Fibroblast of the aortic adventitia (primary cell): ENCODE data around the gene TWF1. TPM values are rescaled to one million over a fixed set of nuclear protein-coding genes. Genes with fewer than 3 reads are reported as not detected.

Experiments used
- DNase-seq: peaks from one replicate; pipeline ENCODE4 v3.0.0-alpha.2; 2010; ENCODE audit warnings: low read depth
- H3K4me3 ChIP-seq: 2 replicates; pipeline ENCODE4 v1.5.1; 2011; ENCODE audit warnings: low read depth, mild to moderate bottlenecking, control low read depth, low read length, moderate library complexity
- total RNA-seq: library from RNA; depleted of rRNA; stranded (reverse); fragments of >200 nt; gene quantifications from 2 replicates; pipeline ENCODE4 v1.2.3, GENCODE V29; 2012; ENCODE audit warnings: low replicate concordance
- TF ChIP-seq, protein P1 (sequence below): IDR thresholded peaks from 2 replicates; pipeline ENCODE4 v1.5.1; 2011; ENCODE audit warnings: mild to moderate bottlenecking, low read length, control low read depth, inconsistent platforms; ENCODE audit not compliant: insufficient read depth

Gene TWF1
- total RNA-seq, 1 donor = 179 TPM

DNA sequence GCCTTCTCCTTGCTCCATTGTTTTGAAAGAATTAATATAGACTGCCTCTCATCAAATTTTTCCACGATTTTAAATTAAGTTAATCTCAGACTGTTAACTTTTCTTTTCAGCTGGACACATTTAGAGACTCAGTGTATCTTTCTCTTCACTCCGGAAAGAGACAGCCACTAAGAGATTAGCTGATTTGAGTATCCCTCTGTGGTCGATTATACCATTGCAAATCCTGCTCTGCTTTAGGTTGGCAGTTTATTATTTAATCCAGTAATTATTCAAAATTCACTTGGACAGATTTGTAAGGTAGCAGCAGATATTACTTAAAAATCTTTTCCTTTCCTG lies 588 bp upstream of the TWF1 start:
- TF ChIP-seq, protein P1, sequence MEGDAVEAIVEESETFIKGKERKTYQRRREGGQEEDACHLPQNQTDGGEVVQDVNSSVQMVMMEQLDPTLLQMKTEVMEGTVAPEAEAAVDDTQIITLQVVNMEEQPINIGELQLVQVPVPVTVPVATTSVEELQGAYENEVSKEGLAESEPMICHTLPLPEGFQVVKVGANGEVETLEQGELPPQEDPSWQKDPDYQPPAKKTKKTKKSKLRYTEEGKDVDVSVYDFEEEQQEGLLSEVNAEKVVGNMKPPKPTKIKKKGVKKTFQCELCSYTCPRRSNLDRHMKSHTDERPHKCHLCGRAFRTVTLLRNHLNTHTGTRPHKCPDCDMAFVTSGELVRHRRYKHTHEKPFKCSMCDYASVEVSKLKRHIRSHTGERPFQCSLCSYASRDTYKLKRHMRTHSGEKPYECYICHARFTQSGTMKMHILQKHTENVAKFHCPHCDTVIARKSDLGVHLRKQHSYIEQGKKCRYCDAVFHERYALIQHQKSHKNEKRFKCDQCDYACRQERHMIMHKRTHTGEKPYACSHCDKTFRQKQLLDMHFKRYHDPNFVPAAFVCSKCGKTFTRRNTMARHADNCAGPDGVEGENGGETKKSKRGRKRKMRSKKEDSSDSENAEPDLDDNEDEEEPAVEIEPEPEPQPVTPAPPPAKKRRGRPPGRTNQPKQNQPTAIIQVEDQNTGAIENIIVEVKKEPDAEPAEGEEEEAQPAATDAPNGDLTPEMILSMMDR = no peak
- peak overlapping the region; percentile 85 for H3K4me3 ChIP-seq
- DNase-seq = no peak

DNA sequence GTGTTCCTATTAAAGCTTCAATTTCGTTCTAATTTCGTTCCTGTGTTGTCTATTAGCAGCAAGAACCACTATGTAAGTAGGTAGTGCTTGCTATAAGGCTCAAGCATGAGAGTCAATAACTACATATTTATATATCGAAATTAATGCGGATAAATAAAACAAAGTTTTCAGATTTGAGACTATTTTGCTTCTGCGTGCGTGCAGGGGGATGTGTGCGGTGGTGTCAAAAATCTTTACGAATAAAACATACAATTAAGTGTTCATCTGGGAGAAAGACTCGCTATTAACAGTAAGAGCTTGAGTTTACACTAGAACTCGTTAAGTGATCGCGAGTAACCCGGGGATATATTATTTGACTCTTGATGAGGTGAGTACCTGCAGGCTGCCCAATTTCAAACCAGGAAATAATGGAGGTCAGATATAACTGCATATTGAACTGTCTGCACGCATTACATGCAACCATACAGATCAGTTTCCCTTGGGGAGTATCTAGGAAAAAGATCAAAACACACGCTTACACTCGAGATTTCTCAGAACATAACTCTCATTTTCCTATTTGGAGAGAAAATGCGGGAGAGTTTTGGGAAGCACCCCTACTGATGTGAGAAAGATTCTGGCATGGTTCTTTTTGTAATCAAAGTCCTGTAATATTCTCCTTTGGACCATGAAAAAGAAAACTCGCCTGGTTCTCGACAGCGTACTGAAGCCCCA lies 813 bp downstream of the TWF1 start:
- peak; percentile 13 for DNase-seq
- TF ChIP-seq, protein P1 = no peak
- peak overlapping the region; percentile 85 for H3K4me3 ChIP-seq

DNA sequence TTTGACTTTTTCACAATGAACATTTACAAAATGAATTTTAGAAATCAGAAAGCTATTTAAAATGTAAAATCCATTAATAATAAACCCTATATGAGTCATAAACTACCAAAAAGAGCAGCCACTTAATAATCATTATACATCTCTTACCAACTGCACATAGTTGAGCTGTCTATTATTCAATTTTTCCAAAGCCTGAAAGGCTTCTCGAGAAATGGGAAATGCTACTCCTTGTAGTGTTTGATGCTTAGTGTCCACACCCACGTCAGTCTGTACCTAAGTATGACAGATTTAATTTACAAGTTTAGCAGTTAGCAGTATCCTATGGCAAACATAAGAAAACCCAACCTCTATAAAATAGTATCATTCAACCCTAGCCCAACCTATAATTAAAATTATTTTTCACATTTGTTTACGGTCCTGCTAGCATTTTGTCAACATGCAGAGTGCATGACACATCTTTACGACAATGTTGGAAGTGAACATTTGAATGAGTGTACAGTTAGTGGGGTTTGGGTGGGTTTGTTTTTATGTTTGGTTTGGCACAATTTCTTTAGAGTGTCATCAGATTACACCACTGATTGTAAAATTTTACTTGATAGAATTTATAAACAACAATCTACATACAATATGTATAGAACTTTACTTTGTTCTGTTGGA lies 8.4 kb downstream of the TWF1 start:
- no peak for DNase-seq
- H3K4me3 ChIP-seq = no peak overlapping the region
- TF ChIP-seq, protein P1 = no peak

DNA sequence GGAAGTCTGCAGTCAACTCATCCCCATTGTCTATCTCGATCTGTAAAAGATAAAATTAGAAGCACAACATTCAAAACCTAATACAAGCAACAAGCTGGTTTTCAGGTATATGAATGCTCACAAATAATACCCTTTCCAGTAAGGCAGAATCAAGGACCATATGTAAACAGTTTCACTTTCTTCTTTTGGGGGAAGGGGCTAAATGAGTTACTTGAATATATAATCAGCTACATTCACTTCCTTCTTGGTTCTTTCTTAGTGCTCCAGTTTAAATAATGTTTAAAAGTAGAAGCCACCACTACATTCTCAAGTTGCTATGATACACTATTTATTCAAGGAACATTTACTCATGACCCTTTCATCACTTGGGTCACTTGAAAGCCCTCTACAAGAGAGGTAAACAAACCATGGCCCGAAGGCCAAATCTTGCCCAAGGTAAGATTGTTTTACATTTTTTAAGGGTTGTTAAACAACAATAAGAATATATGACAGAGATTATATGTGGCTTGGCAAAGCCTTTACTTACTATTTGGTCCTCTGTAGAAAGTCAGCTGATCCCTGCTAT lies 10.3 kb downstream of the TWF1 start:
- TF ChIP-seq, protein P1 = no peak
- DNase-seq = no peak
- no peak overlapping the region for H3K4me3 ChIP-seq

DNA sequence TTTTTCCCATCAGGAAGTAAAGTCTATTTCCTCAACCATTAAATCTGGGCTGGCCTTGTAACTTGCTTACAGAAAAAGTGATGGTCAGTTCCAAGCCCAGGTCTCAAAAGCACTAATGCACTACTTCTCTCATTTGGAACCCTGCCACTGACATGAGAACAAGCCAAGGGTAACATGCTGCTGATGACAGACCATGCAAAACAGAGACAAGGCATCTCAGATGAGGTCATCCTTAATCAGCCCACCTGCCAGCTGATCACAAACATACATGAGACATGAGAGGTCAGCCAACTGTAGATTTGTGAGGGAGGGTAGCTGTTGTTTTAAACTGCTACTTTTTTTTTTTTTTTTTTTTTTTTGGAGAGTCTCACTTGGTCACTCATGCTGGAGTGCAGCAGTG lies 16.2 kb downstream of the TWF1 start:
- DNase-seq = peak; percentile 81
- no peak overlapping the region for H3K4me3 ChIP-seq
- TF ChIP-seq, protein P1 = no peak

DNA sequence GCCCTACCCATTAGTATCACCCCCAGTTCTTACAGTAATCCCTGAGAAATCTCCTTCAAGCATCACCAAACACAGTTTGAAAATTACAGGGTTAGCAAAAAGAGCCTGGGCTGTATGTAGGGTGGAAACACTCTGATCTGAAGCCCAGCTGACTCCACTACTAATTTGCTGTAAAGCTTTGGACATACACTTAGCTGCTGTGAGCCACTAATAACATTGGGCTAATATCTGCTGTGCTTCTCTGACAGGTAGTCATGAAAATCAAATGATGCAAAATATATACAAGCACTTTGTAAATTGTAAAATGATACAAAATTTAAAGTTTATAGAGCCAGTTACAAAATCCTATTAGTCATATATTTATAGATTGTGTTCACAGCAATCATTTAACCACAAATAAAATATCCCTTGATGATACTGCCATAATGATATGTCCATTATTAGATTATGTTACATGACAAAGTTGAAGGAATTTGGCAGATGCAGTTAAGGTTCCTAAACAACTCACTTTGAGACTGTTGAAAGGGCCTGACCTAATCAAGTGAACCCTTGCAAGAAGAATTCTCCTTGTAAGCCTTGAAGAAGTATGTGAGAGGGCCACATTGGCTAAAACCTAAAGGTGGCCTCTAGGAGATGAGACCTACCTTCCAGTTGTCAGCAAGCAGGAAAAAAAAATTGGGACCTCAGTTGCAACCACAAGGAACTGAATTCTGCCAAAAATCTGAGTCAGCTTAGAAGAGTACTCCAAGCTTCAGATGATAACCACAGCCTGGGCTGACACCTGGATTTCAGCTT lies 19.0 kb downstream of the TWF1 start:
- DNase-seq = peak; percentile 28
- TF ChIP-seq, protein P1 = no peak
- no peak overlapping the region for H3K4me3 ChIP-seq
